ENCODE results near the gene SMIM30. TPM values are rescaled to one million over a fixed set of nuclear protein-coding genes. Genes with fewer than 3 reads are reported as not detected.
A peak's percentile ranks its signal among the peaks of the same experiment; 100 is the strongest.

Gene SMIM30
- total and polyA plus RNA-seq, 4 experiments from 2014 or later, result 21.6 to 98.2 (median 31.6) TPM

GRCh38 chr7:113100121-113100603 is 18.2 kb downstream of the SMIM30 start:
- CTCF ChIA-PET (ENCODE audit: partially characterized antibody), result no interaction called here

GRCh38 chr7:113099284-113099919 is 19.0 kb downstream of the SMIM30 start:
- Mint-ChIP-seq H3K27me3 (peaks cover 11 to 17% of the 10 kb centered on the region in 2 donors), H3K4me3 (no peak overlapping the region), H3K27ac (no peak overlapping the region), H3K4me1 (no peaks in the 10 kb centered on the region), H3K9me3 (no peaks in the 10 kb centered on the region), H3K36me3 (no peaks in the 10 kb centered on the region)
- Histone ChIP-seq H3K27me3 (ENCODE audit: insufficient read depth, low read length) (no peaks in the 10 kb centered on the region), H3K36me3 (ENCODE audit: insufficient read depth, low read length) (no peaks in the 10 kb centered on the region), H3K4me3 (ENCODE audit: low read length in 2 of 2) (no peak overlapping the region), H3K27ac (ENCODE audit: low read depth, low read length) (no peak overlapping the region), H3K4me1 (ENCODE audit: insufficient read depth, low read length) (no peaks in the 10 kb centered on the region), H3K9me3 (ENCODE audit: control insufficient read depth in 1 of 2, low read length in 2 of 2) (no peaks in the 10 kb centered on the region)
- CTCF ChIA-PET (ENCODE audit: partially characterized antibody), result no interaction called here
- POLR2A ChIA-PET (ENCODE audit: partially characterized antibody), result no interaction called here
- no peak for DNase-seq
- intact Hi-C loops (cut with micrococcal nuclease), result no loop called here

More at GRCh38 chr7:113100121-113100603, 18.2 kb downstream of the SMIM30 start:
- Histone ChIP-seq H3K27me3 (ENCODE audit: insufficient read depth, low read length) (no peaks in the 10 kb centered on the region), H3K27ac (ENCODE audit: low read depth, low read length) (no peak overlapping the region), H3K4me1 (ENCODE audit: insufficient read depth, low read length) (no peaks in the 10 kb centered on the region), H3K36me3 (ENCODE audit: insufficient read depth, low read length) (no peaks in the 10 kb centered on the region), H3K4me3 (ENCODE audit: low read length in 2 of 2) (no peak overlapping the region), H3K9me3 (ENCODE audit: control insufficient read depth in 1 of 2, low read length in 2 of 2) (no peaks in the 10 kb centered on the region)
- Mint-ChIP-seq H3K27me3 (peaks cover 9 to 19% of the 10 kb centered on the region in 2 donors), H3K4me3 (no peak overlapping the region), H3K9me3 (no peaks in the 10 kb centered on the region), H3K4me1 (no peaks in the 10 kb centered on the region), H3K27ac (no peak overlapping the region), H3K36me3 (no peaks in the 10 kb centered on the region)
- intact Hi-C loops (cut with micrococcal nuclease), result no loop called here
- POLR2A ChIA-PET (ENCODE audit: partially characterized antibody), result no interaction called here
- no peak for DNase-seq

- intact Hi-C loops (cut with micrococcal nuclease), result no loop called here
- no peaks in the 10 kb centered on the region for H3K27me3 ChIP-seq (ENCODE audit: insufficient read depth, low read length)
- POLR2A ChIA-PET (ENCODE audit: partially characterized antibody), result no interaction called here
- H3K4me3 ChIP-seq (ENCODE audit: low read length in 2 of 2), result no peak overlapping the region
- Mint-ChIP-seq H3K27me3 (peaks cover 11 to 14% of the 10 kb centered on the region in 2 donors), H3K36me3 (no peaks in the 10 kb centered on the region), H3K9me3 (peaks cover 0 to 3% (median 0%) of the 10 kb centered on the region in 8 donors), H3K4me3 (no peak overlapping the region), H3K4me1 (no peaks in the 10 kb centered on the region), H3K27ac (no peak overlapping the region)
- no peaks in the 10 kb centered on the region for H3K4me1 ChIP-seq (ENCODE audit: insufficient read depth, low read length)
- CTCF ChIA-PET (ENCODE audit: partially characterized antibody), result no interaction called here
- H3K36me3 ChIP-seq (ENCODE audit: insufficient read depth, low read length), result no peaks in the 10 kb centered on the region
- no peak overlapping the region for H3K27ac ChIP-seq (ENCODE audit: low read depth, low read length)
- H3K9me3 ChIP-seq (ENCODE audit: control insufficient read depth in 1 of 2, low read length in 2 of 2), result no peaks in the 10 kb centered on the region
- no peak for DNase-seq
Measured at GRCh38 chr7:113094517-113095249, 23.7 kb downstream of the SMIM30 start.

GRCh38 chr7:113093561-113093960 is 24.8 kb downstream of the SMIM30 start:
- Histone ChIP-seq H3K36me3 (ENCODE audit: insufficient read depth, low read length) (no peaks in the 10 kb centered on the region), H3K4me3 (ENCODE audit: low read length in 2 of 2) (no peak overlapping the region), H3K27ac (ENCODE audit: low read depth, low read length) (no peak overlapping the region), H3K27me3 (ENCODE audit: insufficient read depth, low read length) (no peaks in the 10 kb centered on the region), H3K9me3 (ENCODE audit: control insufficient read depth in 1 of 2, low read length in 2 of 2) (no peaks in the 10 kb centered on the region), H3K4me1 (ENCODE audit: insufficient read depth, low read length) (no peaks in the 10 kb centered on the region)
- H3K27ac Mint-ChIP-seq, result no peak overlapping the region
- intact Hi-C loops (cut with micrococcal nuclease), result no loop called here
- H3K9me3 Mint-ChIP-seq, result peaks cover 0 to 3% (median 0%) of the 10 kb centered on the region in 8 donors
- no peaks in the 10 kb centered on the region for H3K4me1 Mint-ChIP-seq
- ChIA-PET POLR2A (ENCODE audit: partially characterized antibody) (no interaction called here), CTCF (ENCODE audit: partially characterized antibody) (no interaction called here)
- H3K27me3 Mint-ChIP-seq, result peaks cover 10 to 14% of the 10 kb centered on the region in 2 donors
- DNase-seq, result no peak
- no peak overlapping the region for H3K4me3 Mint-ChIP-seq
- H3K36me3 Mint-ChIP-seq, result no peaks in the 10 kb centered on the region

- intact Hi-C loops (cut with micrococcal nuclease), result no loop called here
- Histone ChIP-seq H3K9me3 (ENCODE audit: control insufficient read depth in 1 of 2, low read length in 2 of 2) (no peaks in the 10 kb centered on the region), H3K27me3 (ENCODE audit: insufficient read depth, low read length) (no peaks in the 10 kb centered on the region), H3K4me3 (ENCODE audit: low read length in 2 of 2) (no peak overlapping the region), H3K4me1 (ENCODE audit: insufficient read depth, low read length) (no peaks in the 10 kb centered on the region), H3K36me3 (ENCODE audit: insufficient read depth, low read length) (no peaks in the 10 kb centered on the region), H3K27ac (ENCODE audit: low read depth, low read length) (no peak overlapping the region)
- no peak for DNase-seq
- H3K9me3 Mint-ChIP-seq, result peaks cover 0 to 3% (median 0%) of the 10 kb centered on the region in 8 donors
- no peaks in the 10 kb centered on the region for H3K36me3 Mint-ChIP-seq
- CTCF ChIA-PET (ENCODE audit: partially characterized antibody), result no interaction called here
- H3K4me1 Mint-ChIP-seq, result no peaks in the 10 kb centered on the region
- no peak overlapping the region for H3K27ac Mint-ChIP-seq
- POLR2A ChIA-PET (ENCODE audit: partially characterized antibody), result no interaction called here
- H3K27me3 Mint-ChIP-seq, result peaks cover 16 to 17% of the 10 kb centered on the region in 2 donors
- no peak overlapping the region for H3K4me3 Mint-ChIP-seq
Measured at GRCh38 chr7:113092762-113093161, 25.6 kb downstream of the SMIM30 start.

- H3K4me3 ChIP-seq (ENCODE audit: low read length in 2 of 2), result no peak overlapping the region
Measured at GRCh38 chr7:113087071-113087998, 31.0 kb downstream of the SMIM30 start.

More at GRCh38 chr7:113087071-113087998, 31.0 kb downstream of the SMIM30 start:
- CTCF ChIA-PET (ENCODE audit: partially characterized antibody), result interaction anchor here (1.2 kb wide), 1 partner anchor 510 kb away, joined by 3 read pairs; no protein-coding TSS in a partner anchor
- Mint-ChIP-seq H3K4me1 (peaks cover 3 to 9% (median 6%) of the 10 kb centered on the region in 4 donors), H3K27me3 (peaks cover 41 to 43% of the 10 kb centered on the region in 2 donors), H3K27ac (no peak overlapping the region), H3K9me3 (peaks cover 0 to 3% (median 0%) of the 10 kb centered on the region in 8 donors), H3K36me3 (no peaks in the 10 kb centered on the region), H3K4me3 (peak overlapping the region in 3 of 8 donors; percentile 35 to 46 (median 41))
- Histone ChIP-seq H3K9me3 (ENCODE audit: control insufficient read depth in 1 of 2, low read length in 2 of 2) (no peaks in the 10 kb centered on the region), H3K27ac (ENCODE audit: low read depth, low read length) (no peak overlapping the region), H3K36me3 (ENCODE audit: insufficient read depth, low read length) (no peaks in the 10 kb centered on the region), H3K27me3 (ENCODE audit: insufficient read depth, low read length) (peaks cover 7% of the 10 kb centered on the region), H3K4me1 (ENCODE audit: insufficient read depth, low read length) (peaks cover 7% of the 10 kb centered on the region)
- POLR2A ChIA-PET (ENCODE audit: partially characterized antibody), result no interaction called here
- DNase-seq, result no peak
- intact Hi-C loops (cut with micrococcal nuclease), result no loop called here
